ENCODE results near the gene TGOLN2. TPM values are rescaled to one million over a fixed set of nuclear protein-coding genes. Genes with fewer than 3 reads are reported as not detected.

Gene TGOLN2
- total and polyA plus RNA-seq, 2 of the 13 experiments (the other 11 are each of a cell fraction or from before 2014, with no cell fraction given) = 99.6 to 155 TPM

DNA sequence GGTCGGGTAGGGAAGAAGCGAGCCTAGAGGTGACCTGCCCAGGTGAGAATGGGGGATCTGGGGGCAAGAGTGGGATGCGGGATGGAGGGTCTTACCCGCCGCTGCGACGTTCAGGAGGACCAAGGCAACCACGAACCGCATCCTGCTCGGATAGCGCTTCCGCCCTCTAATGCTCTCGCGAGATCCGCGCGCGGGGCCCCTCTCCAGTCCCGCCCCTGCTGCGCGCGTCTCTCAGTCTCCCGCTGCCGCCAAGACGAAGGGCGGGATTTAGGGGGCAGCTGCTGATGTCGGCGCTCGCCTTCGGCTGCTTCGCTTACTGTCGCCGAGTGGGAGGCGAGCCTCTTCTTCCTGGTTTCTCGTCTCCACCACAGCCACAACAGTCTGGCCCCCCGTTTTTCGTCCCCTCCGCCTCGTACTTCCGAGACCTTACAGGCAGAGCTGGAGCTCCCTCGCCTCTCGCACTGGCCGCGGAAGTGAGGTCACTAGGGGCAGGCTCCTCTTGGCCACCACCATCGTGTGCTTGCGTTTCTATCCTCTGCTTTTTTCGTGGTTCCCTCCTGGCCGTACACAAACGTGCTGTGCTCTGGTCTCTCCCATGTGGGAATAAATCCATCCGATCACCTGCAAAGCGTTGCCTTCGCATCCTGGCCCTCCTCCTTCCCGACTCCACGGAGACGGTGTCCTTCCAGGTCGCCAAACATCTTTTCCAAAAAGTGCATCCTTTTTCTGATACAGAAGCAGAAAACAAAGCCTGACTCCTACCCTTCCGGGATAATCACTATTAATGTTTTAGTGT, at the start of gene TGOLN2 (continued):
- TF ChIP-seq ZNF574 (CRISPR knock-in tag; IDR thresholded peaks at IDR 0.05) (peak; percentile 94), FIP1L1 (IDR thresholded peaks at IDR 0.05; ENCODE audit: borderline replicate concordance, insufficient read depth, low read depth, low read length) (0 out of 2 replicates have a peak, but pooled peaks have one; percentile 83), ZNF274 (CRISPR knock-in tag; IDR thresholded peaks at IDR 0.05) (peak; percentile 82), HDAC6 (IDR thresholded peaks at IDR 0.05; ENCODE audit: low read depth, low read length) (no peak), SNAPC2 (CRISPR knock-in tag; IDR thresholded peaks at IDR 0.05) (peak; percentile 91), ZNF761 (CRISPR knock-in tag; conservative IDR thresholded peaks at IDR 0.05) (peak; percentile 91), ZNF383 (CRISPR knock-in tag; IDR thresholded peaks at IDR 0.05; ENCODE audit: borderline replicate concordance) (0 out of 2 replicates have a peak, but pooled peaks have one; percentile 41), RFX3 (CRISPR knock-in tag; IDR thresholded peaks at IDR 0.05) (no peak), ZBTB21 (CRISPR knock-in tag; IDR thresholded peaks at IDR 0.05) (peak; percentile 42; the same call in 1 of the 2 replicates), ZNF704 (CRISPR knock-in tag; IDR thresholded peaks at IDR 0.05; ENCODE audit: borderline replicate concordance) (peak; percentile 93), STAT5B (CRISPR knock-in tag; IDR thresholded peaks at IDR 0.05) (no peak; the same call in 1 of the 2 replicates), ZNF225 (CRISPR knock-in tag; IDR thresholded peaks at IDR 0.05) (peak; percentile 98)
- TF ChIP-seq, protein P1, sequence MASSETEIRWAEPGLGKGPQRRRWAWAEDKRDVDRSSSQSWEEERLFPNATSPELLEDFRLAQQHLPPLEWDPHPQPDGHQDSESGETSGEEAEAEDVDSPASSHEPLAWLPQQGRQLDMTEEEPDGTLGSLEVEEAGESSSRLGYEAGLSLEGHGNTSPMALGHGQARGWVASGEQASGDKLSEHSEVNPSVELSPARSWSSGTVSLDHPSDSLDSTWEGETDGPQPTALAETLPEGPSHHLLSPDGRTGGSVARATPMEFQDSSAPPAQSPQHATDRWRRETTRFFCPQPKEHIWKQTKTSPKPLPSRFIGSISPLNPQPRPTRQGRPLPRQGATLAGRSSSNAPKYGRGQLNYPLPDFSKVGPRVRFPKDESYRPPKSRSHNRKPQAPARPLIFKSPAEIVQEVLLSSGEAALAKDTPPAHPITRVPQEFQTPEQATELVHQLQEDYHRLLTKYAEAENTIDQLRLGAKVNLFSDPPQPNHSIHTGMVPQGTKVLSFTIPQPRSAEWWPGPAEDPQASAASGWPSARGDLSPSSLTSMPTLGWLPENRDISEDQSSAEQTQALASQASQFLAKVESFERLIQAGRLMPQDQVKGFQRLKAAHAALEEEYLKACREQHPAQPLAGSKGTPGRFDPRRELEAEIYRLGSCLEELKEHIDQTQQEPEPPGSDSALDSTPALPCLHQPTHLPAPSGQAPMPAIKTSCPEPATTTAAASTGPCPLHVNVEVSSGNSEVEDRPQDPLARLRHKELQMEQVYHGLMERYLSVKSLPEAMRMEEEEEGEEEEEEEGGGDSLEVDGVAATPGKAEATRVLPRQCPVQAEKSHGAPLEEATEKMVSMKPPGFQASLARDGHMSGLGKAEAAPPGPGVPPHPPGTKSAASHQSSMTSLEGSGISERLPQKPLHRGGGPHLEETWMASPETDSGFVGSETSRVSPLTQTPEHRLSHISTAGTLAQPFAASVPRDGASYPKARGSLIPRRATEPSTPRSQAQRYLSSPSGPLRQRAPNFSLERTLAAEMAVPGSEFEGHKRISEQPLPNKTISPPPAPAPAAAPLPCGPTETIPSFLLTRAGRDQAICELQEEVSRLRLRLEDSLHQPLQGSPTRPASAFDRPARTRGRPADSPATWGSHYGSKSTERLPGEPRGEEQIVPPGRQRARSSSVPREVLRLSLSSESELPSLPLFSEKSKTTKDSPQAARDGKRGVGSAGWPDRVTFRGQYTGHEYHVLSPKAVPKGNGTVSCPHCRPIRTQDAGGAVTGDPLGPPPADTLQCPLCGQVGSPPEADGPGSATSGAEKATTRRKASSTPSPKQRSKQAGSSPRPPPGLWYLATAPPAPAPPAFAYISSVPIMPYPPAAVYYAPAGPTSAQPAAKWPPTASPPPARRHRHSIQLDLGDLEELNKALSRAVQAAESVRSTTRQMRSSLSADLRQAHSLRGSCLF (CRISPR knock-in tag; IDR thresholded peaks at IDR 0.05; ENCODE audit: borderline replicate concordance) = peak; percentile 94; the same call in 1 of the 2 replicates
- TF ChIP-seq, protein P2, sequence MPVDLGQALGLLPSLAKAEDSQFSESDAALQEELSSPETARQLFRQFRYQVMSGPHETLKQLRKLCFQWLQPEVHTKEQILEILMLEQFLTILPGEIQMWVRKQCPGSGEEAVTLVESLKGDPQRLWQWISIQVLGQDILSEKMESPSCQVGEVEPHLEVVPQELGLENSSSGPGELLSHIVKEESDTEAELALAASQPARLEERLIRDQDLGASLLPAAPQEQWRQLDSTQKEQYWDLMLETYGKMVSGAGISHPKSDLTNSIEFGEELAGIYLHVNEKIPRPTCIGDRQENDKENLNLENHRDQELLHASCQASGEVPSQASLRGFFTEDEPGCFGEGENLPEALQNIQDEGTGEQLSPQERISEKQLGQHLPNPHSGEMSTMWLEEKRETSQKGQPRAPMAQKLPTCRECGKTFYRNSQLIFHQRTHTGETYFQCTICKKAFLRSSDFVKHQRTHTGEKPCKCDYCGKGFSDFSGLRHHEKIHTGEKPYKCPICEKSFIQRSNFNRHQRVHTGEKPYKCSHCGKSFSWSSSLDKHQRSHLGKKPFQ (CRISPR knock-in tag; IDR thresholded peaks at IDR 0.05; ENCODE audit: insufficient replicate concordance) = peak; percentile 81
- TF ChIP-seq, protein P3, sequence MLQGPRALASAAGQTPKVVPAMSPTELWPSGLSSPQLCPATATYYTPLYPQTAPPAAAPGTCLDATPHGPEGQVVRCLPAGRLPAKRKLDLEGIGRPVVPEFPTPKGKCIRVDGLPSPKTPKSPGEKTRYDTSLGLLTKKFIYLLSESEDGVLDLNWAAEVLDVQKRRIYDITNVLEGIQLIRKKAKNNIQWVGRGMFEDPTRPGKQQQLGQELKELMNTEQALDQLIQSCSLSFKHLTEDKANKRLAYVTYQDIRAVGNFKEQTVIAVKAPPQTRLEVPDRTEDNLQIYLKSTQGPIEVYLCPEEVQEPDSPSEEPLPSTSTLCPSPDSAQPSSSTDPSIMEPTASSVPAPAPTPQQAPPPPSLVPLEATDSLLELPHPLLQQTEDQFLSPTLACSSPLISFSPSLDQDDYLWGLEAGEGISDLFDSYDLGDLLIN (CRISPR knock-in tag; IDR thresholded peaks at IDR 0.05; ENCODE audit: borderline replicate concordance) = peak; percentile 98; the same call in 1 of the 2 replicates

Data from HepG2 (cell line).